Astrocyte of the cerebellum (primary cell): ENCODE measurements around the gene PAFAH1B1.
A peak's percentile ranks its signal among the peaks of the same experiment; 100 is the strongest.

ENCODE experiments used
- DNase-seq: peaks from one replicate; pipeline ENCODE4 v3.0.0-alpha.2; 2011; ENCODE audit warnings: low read depth
- H3K4me3 ChIP-seq: 2 replicates; pipeline ENCODE4 v1.5.1; 2011; ENCODE audit warnings: mild to moderate bottlenecking, low read depth, low read length, moderate library complexity
- CTCF ChIP-seq: IDR thresholded peaks from 2 replicates; pipeline ENCODE4 v1.5.1; 2012; ENCODE audit warnings: low read length, low read depth, moderate library complexity, mild to moderate bottlenecking; ENCODE audit errors: missing control alignments
- in situ Hi-C: cut with HindIII; loops from 2 replicates; pipeline ENCODE4 v1.10.0; 2017; ENCODE audit warnings: low sequenced_read_pairs

PAFAH1B1 gene

GRCh38 chr17:2709183-2709661, 115.8 kb downstream of the PAFAH1B1 start:
- H3K4me3 ChIP-seq: no peak overlapping the region
- no peak for TF ChIP-seq CTCF
- DNase-seq: no peak
- in situ Hi-C loops: no loop called here

GRCh38 chr17:2710071-2710802, 116.8 kb downstream of the PAFAH1B1 start:
- no peak for DNase-seq
- TF ChIP-seq CTCF: no peak
- in situ Hi-C loops: no loop called here
- peak overlapping the region; percentile 67 for H3K4me3 ChIP-seq

- no peak for DNase-seq
- H3K4me3 ChIP-seq: peak overlapping the region; percentile 67
- in situ Hi-C loops: no loop called here
- TF ChIP-seq CTCF: no peak
These were observed 117.6 kb downstream of the PAFAH1B1 start for GRCh38 chr17:2710803-2711607.

- no peak for TF ChIP-seq CTCF
- H3K4me3 ChIP-seq: peak within 1 kb of the TSS; percentile 67
- peak; percentile 81 for DNase-seq
- in situ Hi-C loops: no loop called here
These were observed 118.3 kb downstream of the PAFAH1B1 start, which contains the start of gene CLUH for GRCh38 chr17:2711608-2712299. Gene CLUH, minus strand, starts transcription at chr17:2711764. Its CDS starts 103 bp downstream, at chr17:2711661.

GRCh38 chr17:2712300-2713043, 119.0 kb downstream of the PAFAH1B1 start:
- in situ Hi-C loops: no loop called here
- DNase-seq: no peak
- no peak for TF ChIP-seq CTCF
- peak overlapping the region; percentile 67 for H3K4me3 ChIP-seq

GRCh38 chr17:2713881-2714280, 120.4 kb downstream of the PAFAH1B1 start:
- no peak overlapping the region for H3K4me3 ChIP-seq
- no peak for DNase-seq
- in situ Hi-C loops: no loop called here
- TF ChIP-seq CTCF: no peak
